Hindlimb muscle (tissue), 1 donor: ENCODE data around the gene MRFAP1L1. TPM values are rescaled to one million over a fixed set of nuclear protein-coding genes. Genes with fewer than 3 reads are reported as not detected.
"Not testable (repeated sequence)": the region's sequence is repeated elsewhere in the genome, so short reads cannot be mapped to it uniquely, and the experiment has no call there.

ENCODE experiments used
- DNase-seq: peaks from one replicate; pipeline ENCODE4 v3.0.0-alpha.2; 2013
- polyA plus RNA-seq: library from polyadenylated mRNA; unstranded; fragments of 120-200 nt; gene quantifications from one replicate; pipeline ENCODE4 v1.2.1, GENCODE V29; 2013; ENCODE audit not compliant: insufficient read length

The MRFAP1L1 gene
- polyA plus RNA-seq, 1 donor: 49.7 TPM

GRCh38 chr4:6733358-6734164, 23.9 kb upstream of the MRFAP1L1 start:
- no peak for DNase-seq

DNA sequence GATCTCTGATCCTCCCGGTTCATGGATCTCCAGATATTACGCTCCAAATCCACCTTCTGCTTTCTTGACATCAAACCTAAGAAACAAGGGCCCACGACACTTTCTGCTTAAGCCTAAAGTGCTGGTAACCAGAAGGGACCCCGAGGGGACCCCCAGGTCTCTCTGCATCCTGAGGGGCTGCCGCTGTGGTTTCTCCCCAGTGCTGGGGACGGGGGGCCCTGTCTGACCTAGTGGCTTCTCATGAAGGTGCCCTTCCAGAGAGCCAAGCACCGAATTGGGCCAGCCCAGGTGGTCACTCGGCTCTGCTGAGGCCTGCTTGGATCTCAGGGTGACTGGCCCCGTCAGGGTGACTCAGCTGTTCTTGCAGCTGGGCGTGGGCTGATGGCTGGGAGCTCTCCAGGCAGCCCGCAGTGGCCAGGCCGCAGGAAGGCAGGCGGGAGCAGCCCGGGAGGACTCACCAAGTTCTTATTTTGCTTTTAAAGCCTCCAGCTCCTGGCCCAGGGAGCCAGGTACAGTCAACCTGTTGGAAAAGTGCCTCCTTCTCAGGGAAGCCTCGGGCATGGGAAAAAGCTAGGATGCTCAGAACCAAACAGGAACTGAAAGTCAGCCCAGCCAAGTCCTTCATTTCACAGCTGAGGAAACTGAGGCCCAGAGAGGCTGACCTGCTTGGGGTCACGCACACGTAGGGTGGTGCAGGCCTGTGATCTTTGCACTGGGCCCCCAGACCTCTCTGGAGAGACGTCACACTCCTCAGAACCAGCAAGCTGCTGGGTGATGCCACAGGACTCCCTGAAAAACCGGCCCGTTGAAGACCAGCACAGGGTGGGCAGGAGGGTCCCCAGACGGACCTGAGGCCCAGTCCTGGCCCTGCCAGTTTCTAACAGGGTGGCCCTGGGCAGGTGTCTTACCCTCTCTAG, 23.0 kb upstream of the MRFAP1L1 start:
- DNase-seq: no peak

- DNase-seq: no peak
Measured at GRCh38 chr4:6731780-6732179, 22.1 kb upstream of the MRFAP1L1 start.

DNA sequence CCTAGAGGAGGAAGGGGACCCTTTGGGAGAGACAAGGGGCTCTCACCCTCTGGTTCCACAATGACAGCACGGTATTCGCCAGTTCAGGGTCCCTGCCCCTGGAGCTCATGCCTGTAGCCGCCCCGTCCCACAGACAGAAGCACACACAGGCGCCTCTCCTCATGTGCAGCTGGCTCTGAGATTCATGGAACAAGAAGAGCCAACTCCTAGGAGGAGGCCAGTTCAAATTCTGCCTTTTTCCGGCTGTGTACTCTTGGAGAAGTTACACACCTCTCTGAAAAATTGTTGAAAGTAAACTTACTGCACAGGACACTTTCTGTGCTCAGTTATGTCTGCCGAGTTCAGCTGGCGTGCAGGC, 21.6 kb upstream of the MRFAP1L1 start:
- DNase-seq: no peak

DNA sequence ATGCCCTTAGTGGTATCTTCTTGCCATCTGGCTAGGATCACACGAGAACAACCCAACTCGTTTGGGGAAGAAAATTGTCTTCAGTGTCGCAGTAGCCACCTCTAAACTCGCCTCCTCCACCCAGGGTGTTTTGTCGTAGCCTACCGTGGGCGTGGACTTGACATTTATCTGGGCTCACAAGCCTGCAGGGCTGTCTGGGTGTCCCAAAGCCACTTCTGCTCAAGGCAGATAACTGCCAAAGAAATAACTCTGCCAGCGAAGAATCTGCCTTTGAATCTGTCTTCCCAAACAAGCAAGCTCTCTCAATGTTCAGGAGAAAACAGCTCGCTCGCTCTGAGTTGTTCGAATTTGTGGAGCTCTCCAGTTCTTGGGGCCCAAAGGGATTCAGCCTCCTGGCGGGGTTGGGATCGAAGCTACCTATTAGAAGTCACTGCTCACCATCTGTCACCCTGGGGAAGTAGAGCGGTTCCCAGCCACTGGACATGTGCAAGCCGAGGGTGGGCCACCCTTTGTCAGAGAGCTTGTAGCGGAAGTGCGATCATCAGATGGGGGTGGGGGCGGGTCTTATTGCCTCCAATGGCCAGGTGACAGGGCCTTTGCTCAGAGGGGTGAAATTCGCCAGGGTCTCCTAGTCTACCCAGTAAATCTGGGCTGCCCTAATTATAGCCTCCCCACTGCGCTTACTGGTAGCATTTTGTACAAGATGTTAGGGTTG, 21.1 kb upstream of the MRFAP1L1 start:
- no peak for DNase-seq

DNA sequence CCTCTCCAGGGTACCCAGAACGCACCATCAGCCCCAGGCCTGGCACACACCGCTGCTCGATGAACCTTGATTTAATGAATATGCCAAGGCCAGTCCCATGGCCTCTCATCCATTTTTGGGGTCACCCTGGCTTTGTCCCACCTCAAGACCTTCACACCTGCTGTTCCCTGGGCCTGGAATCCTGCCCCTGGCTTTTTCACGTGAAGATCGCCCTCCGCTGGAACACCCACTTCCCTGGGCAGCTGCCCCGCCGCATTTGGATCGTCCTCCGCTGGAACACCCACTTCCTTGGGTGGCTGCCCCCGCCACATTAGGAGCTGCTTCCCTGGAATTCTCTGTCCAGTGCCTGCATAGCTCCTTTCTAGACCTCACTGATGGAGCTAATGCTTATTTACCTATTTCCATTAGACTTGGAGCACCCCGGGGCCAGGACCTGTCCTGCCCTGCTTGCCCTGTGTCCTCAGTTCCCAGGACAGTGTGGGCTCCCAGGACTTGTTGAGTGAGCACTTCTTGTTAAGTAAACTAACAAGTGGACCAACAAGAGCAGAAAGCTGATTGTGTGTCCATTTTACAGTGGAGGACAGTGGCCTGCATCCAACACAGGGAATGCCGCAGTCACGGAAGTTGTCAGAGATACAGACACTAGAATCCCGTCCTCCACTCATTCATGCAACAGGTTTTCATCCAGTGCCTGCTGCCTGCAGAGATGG, 18.8 kb upstream of the MRFAP1L1 start:
- no peak for DNase-seq

GRCh38 chr4:6727943-6728250, 18.2 kb upstream of the MRFAP1L1 start:
- no peak for DNase-seq

GRCh38 chr4:6727081-6727942, 17.6 kb upstream of the MRFAP1L1 start:
- DNase-seq: no peak

- not testable (repeated sequence) for DNase-seq
Measured at GRCh38 chr4:6725427-6725961, 15.8 kb upstream of the MRFAP1L1 start.

GRCh38 chr4:6724421-6725111, 14.9 kb upstream of the MRFAP1L1 start:
- DNase-seq: no peak

DNA sequence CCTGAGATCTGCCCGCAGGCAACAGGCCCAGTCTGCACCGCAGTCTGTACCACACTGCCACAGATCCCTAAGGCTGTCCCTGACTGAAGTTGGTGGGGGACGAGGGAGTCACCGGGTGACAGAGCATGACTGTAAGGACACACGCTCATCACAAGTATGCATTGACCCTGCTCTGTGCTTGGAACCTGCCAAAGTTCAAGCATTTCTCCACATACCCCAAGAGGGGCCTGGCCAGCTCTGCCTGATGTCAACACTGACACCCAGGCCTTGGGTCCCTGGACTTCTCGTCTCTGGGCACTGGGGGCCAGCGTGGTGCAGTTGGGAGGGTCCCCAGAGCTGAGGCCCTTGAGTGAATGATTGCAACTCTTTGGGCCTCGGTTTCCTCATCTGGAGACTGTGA, 14.2 kb upstream of the MRFAP1L1 start:
- DNase-seq: no peak

- DNase-seq: no peak
Measured at GRCh38 chr4:6722891-6723290, 13.2 kb upstream of the MRFAP1L1 start.

- DNase-seq: no peak
Measured at GRCh38 chr4:6721121-6721520, 11.5 kb upstream of the MRFAP1L1 start.

DNA sequence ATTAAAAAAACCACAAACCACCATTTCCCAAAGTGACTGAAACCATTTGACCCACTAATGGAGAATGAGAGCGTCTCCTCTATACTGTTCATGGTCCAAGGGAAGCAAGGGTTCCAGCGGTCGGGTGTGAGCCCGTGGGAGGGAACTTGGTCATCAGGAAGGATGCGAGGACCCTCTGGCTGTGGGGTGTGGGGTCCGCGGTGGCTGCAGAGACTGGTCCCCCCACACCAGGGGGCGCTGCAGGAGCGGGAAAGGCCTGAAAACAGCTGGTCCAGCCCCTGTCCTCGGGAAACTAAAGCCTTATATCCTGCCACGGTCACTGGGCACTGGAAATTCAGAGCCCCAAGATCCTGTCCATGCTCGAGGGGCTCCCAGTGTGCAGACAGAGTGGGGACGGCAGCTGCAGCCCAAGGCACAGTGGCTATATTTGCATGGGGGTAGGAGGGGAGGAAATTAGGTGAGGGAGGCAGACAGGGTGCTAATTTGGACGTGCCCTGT, 10.6 kb upstream of the MRFAP1L1 start:
- DNase-seq: peak; percentile 77

- DNase-seq: no peak
Measured at GRCh38 chr4:6719611-6720179, 10.0 kb upstream of the MRFAP1L1 start.

DNA sequence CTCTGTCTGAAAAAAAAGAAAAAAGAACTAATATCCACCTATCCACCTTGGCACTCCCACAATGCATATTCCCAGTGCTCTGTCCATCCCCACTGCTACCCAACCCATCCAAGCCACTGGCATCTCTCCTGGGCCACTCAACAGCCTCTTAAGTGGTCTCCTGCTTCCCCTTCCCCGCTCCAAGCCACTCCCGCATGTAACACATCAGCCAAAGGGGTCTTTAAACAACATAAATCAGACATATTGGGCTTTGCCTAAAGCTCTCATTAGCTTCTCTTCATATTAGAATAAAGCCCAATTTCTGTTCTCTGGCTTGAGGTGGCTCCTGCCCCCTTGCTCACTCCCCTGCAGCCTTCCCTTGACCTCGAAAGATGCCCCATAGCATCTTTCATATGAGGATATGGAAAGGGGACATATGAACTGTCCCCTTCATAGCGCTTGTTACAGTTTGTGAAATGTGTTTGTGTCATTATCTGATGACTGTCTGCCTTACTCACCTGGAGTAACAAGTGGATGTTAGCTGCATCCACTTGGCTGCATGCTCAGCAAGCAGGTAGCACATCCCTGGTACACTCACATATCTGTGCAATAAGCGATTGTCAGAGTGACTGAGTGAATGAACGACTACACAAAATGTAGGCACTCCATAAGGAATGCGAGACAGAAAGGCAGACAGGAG, 9.4 kb upstream of the MRFAP1L1 start:
- DNase-seq: no peak

GRCh38 chr4:6716958-6717655, 7.4 kb upstream of the MRFAP1L1 start:
- no peak for DNase-seq

DNA sequence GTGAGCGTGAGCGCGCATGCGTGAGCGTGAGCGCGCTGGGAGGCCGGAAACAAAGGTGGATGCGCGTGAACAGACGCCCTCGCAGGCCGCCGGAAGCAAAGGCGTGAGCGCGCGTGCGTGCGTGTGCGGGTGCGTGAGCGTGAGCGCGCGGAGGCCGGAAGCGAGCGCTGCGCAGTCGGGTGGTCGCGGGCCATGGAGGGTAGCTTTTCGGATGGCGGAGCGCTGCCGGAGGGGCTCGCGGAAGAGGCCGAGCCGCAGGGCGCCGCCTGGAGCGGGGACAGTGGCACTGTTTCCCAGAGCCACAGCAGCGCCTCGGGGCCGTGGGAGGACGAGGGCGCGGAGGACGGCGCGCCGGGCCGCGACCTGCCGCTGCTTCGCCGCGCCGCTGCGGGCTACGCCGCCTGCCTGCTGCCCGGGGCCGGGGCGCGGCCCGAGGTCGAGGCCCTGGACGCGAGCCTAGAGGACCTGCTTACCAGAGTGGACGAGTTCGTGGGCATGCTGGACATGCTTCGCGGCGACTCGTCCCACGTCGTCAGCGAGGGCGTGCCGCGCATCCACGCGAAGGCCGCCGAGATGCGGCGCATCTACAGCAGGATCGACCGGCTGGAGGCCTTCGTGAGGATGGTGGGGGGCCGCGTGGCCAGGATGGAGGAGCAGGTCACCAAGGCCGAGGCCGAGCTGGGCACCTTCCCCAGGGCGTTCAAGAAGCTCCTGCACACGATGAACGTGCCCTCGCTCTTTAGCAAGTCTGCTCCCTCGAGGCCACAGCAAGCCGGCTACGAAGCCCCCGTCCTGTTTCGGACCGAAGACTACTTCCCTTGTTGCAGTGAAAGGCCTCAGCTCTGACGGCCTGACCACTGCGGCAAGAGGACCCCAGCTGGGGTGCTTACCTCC, 6.6 kb upstream of the MRFAP1L1 start, which contains the start of gene BLOC1S4:
BLOC1S4 (plus strand) TSS at position 157 of the 894 bp plus-strand sequence; CDS start at position 193, 36 bp downstream.
- DNase-seq: peak; percentile 96
